GM10266 (cell line): ENCODE results near the gene GPRASP1.
"Not testable (repeated sequence)": the region's sequence is repeated elsewhere in the genome, so short reads cannot be mapped to it uniquely, and the experiment has no call there.

Source experiments
- DNase-seq: peaks from one replicate; pipeline ENCODE4 v3.0.0; 2012; ENCODE audit errors: extremely low spot score
- TF ChIP-seq, protein P1 (sequence below): IDR thresholded peaks from 2 replicates; pipeline ENCODE4 v1.5.1; 2012; ENCODE audit warnings: mild to moderate bottlenecking, low read depth; ENCODE audit not compliant: control insufficient read depth, insufficient read depth; ENCODE audit errors: missing control alignments

GPRASP1 gene

DNA sequence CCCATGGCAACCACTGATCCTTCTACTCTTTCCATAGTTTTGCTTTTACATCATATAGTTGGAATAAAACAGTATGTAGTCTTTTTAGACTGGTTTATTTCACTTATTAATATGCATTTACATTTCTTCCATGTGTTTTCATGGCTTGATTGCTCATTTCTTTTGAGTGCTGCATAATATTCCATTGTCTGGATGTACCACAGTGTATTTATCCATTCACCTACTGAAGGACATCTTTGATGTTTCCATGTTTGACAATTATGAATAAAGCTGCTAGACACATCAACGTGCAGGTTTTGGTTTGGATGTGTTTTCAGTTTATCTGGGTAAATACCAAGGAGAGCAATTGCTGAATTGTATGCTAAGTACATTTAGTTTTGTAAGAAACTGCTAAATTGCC lies 13.7 kb upstream of the GPRASP1 start:
- no peak for DNase-seq
- TF ChIP-seq, protein P1, sequence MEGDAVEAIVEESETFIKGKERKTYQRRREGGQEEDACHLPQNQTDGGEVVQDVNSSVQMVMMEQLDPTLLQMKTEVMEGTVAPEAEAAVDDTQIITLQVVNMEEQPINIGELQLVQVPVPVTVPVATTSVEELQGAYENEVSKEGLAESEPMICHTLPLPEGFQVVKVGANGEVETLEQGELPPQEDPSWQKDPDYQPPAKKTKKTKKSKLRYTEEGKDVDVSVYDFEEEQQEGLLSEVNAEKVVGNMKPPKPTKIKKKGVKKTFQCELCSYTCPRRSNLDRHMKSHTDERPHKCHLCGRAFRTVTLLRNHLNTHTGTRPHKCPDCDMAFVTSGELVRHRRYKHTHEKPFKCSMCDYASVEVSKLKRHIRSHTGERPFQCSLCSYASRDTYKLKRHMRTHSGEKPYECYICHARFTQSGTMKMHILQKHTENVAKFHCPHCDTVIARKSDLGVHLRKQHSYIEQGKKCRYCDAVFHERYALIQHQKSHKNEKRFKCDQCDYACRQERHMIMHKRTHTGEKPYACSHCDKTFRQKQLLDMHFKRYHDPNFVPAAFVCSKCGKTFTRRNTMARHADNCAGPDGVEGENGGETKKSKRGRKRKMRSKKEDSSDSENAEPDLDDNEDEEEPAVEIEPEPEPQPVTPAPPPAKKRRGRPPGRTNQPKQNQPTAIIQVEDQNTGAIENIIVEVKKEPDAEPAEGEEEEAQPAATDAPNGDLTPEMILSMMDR, result no peak

DNA sequence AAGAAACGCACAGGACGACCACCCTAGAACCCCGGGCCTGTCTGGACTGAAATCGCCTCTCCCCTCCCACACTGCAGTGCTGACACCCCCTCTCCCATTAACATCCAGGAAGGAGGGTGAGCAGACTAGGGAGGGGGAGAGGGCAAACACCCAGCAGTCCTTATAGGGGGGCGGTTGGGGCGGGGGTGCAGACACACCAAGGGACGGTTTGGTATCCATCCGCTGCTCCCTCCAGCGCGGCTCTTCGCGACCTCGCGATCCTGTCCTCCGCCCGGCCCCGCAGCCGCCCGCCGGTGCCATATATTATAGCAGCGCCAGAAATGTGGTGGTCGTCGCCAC lies 411 bp upstream of the GPRASP1 start:
- DNase-seq, result no peak
- TF ChIP-seq, protein P1, result no peak

DNA sequence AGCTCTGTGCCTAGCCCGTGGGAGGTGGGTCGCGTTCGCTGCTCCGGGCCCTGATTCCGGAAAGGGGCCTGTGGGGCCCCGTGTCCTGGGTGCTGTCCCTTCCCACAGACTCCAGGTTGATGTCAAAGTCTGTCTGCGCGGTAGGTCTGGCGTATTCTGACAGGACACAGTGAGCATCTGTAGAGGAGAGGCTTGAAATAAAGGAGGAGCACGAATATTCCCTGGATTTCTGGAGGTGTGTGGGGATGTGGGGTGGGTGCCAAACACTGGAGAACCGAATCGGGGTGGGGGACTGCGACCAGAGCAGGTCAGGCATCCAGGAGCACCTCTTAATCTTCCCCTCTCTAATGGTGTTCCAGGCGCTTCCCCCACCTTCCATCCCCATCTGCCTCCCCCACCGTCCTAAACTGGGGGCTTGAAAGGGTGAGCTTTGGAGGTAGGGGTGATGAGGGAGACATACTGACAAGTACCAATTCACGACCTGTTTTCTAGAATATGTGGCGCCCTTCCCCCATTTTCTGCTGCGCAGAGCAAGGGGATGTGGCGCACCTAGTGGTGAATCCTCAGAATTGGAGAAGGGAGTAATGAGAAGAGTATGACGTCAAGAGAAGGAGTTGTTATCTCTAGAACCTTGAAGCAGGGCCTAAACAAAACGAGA lies 877 bp downstream of the GPRASP1 start:
- TF ChIP-seq, protein P1, result peak; percentile 22
- peak; percentile 12 for DNase-seq

DNA sequence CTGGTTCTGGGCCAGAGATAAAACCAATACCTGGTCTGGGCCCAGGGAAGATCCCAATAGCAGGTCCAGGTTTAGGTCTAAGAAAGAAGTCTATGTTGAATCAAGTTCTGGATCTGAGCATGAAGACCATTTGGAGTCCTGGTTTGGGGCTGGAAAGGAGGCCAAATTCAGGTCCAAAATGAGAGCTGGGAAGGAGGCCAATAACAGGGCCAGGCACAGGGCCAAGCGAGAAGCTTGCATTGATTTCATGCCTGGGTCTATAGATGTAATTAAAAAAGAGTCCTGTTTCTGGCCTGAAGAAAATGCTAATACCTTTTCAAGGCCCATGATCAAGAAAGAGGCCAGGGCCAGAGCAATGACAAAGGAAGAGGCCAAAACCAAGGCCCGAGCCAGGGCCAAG lies 3.4 kb downstream of the GPRASP1 start:
- TF ChIP-seq, protein P1, result no peak
- DNase-seq, result no peak

DNA sequence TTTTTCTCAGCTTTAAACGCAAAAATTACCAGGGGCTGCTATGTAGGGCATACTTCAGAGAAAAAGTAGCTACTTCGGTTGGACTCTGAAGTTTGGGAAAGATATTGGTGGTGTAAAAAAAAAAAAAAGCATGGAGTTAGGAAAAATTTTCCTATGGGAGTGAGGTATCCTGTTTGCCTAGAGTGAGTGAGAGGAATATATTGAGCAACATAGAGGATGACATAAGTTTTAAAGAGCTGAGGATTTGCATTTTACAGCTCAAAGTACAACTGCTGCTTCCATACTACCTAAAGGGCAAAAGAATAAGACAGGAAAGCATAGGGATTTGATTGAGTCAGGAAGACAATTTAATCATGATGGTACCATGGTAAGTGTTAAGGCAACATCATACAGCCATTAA lies 7.3 kb downstream of the GPRASP1 start:
- TF ChIP-seq, protein P1, result no peak
- DNase-seq, result no peak

DNA sequence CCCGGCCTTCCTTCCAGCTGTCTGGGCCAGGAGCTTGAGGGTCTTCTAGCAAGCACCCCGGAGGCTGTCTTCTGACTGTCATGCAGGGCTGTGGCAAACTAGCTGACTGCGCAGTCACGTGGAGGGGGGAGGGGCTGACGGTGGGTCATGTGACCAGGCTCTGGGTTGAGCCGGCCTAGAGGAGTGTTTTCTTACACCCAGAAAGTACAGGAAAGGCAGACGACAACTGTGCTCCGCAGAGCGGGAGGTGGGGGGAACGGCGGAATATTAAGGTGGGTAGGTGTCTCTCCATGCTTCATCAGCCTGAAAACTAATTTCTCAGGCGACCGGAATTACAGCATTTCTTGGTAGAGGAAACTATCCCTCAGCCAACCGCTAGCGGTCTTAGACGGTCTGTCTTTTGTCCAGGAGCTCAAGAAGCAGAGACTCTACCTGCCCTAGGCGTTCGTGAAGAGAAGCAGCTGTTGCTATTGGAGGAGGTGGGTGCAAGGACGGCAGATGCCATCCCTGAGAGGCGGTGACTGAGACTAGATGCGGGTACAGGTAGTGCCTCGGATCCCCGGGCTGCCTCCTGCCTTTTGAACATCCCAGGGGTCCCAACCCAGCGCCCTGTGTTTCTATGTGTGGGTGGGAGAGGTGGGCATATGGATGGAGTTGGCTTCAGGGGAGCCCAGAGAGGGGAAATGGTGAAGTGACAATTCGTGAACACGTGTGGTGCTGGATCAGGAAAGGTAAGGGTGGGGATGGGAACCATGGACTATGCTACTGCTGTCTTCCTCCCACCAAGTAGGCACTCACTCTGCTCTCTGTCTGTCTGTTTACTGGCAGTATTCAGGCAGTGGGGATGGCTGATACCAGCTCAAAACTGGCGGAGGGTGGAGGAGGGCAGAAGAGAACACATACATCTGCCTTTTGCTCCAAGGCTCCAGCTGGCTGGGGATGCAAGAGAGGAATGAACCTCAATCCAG lies 8.8 kb downstream of the GPRASP1 start:
- TF ChIP-seq, protein P1, result no peak
- peak; percentile 61 for DNase-seq

DNA sequence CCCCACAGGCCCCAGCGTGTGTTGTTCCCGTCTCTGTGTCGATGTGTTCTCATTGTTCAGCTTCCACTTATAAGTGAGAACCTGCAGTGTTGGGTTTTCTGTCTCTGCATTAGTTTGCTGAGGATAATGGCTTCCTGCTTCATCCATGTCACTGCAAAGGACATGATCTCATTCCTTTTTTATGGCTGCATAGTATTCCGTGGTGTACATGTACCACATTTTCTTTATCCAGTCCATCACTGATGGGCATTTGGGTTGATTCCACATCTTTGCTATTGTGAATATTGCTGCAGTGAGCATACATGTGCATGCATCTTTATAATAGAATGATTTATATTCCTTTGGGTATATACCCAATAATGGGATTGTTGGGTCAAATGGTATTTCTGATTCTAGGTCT lies 12.5 kb downstream of the GPRASP1 start:
- not testable (repeated sequence) for DNase-seq

DNA sequence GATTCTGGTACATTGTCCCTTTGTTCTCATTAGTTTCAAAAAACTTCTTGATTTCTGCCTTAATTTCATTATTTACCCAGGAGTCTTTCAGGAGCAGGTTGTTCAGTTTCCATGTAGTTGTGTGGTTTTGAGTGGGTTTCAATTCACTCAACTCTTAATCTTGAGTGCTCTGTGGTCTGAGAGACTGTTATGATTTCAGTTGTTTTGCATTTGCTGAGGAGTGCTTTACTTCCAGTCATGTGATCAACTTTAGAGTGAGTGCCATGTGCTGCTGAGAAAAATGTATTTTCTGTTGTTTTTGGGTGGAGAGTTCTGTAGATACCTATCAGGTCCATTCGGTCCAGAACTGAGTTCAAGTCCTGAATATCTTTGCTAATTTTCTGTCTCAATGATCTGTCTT lies 15.8 kb downstream of the GPRASP1 start:
- not testable (repeated sequence) for DNase-seq
